AG08395 (cell line): ENCODE measurements around the gene MYLK4.
A peak's percentile ranks its signal among the peaks of the same experiment; 100 is the strongest.

ENCODE experiments used
- DNase-seq: peaks from one replicate; pipeline ENCODE4 v3.0.0; 2012; ENCODE audit warnings: mixed read lengths, low spot score

Gene MYLK4

DNA sequence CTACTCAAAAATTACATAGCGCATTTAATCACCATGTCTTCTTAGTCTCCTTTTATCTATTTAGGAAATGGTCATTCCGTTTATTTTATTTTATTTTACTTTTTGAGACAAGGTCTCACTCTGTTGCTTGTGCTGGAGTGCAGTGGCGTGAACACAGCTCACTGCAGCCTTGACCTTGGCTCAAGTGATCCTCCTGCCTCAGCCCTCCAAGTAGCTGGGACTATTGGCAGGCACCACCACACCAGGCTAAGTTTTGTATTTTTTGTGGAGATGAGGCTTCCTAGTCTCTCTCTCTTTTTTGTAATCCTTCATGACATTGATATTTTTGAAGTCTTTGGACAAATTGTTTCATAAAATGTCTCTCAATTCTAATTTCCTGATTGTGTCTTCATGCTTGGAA lies 4.7 kb upstream of the MYLK4 start:
- DNase-seq, result no peak

DNA sequence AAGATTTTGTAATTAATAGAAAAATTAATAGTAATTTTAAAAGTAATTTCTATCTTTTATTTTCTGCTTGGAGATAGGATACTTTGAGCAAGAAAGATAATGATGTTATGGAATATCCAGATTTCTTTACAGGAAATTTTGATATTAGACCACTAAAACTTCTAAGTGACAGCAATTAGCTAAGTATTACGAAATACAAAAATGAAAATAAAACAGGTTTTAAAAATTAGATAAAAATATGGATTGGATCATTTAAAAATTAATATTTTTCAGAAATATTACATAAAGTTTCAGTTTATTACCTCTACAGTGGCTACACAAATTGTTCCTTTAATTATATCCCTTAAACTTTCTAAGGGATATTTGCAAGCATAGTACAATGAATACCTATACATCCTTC lies 4.2 kb upstream of the MYLK4 start:
- DNase-seq, result no peak

DNA sequence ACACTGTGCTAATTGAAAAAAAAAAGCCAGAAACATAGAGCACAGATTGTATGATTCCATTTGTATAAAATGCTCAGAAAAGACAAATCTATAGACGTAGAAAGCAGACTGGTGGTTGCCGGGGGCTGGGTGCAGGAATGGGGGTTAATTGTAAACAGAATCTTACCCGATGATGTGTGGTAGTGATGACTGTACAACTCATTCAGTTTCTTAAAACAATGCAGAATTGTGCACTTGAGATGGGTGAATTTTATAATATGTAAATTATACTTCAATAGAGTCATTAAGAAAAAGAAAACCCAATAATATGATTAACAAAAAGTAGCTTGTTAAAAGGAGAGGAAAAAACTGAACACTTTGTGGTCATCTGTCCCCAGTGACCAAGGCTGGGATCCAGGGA lies 3.7 kb upstream of the MYLK4 start:
- DNase-seq, result no peak

DNA sequence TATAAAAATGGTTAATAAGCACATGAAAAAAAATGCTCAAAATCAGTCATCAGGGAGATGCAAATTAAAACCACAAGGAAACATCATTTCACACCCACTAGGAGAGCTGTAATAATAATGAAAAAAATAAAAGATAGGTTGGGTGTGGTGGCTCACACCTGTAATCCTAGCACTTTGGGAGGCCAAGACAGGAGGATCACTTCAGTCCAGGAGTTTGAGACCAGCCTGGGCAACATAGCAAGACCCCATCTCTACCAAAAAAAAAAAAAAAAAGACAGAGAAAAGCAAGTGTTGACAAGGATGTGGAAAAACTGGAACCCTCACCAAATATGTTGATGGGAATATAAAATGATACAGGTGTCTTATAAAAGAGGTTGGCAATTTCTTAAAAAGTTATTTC lies 3.0 kb upstream of the MYLK4 start:
- DNase-seq, result no peak

DNA sequence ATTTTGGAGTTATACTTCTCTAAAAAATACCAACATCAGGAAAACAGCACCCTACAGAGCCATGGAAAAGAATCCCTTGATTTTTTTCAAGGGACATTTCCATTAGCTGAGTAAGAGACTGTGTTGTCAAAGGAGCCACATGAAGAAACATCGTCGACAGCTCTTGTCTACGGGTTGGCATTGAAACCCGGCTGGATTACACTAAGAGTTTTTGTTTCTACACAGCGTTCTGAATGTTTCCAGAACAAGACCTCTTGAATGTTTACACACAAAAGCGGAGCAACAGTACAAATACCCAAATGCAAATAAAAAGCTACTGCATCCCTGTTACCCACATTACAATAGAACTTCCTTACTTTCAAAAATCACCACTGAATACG lies 2.4 kb upstream of the MYLK4 start:
- no peak for DNase-seq

DNA sequence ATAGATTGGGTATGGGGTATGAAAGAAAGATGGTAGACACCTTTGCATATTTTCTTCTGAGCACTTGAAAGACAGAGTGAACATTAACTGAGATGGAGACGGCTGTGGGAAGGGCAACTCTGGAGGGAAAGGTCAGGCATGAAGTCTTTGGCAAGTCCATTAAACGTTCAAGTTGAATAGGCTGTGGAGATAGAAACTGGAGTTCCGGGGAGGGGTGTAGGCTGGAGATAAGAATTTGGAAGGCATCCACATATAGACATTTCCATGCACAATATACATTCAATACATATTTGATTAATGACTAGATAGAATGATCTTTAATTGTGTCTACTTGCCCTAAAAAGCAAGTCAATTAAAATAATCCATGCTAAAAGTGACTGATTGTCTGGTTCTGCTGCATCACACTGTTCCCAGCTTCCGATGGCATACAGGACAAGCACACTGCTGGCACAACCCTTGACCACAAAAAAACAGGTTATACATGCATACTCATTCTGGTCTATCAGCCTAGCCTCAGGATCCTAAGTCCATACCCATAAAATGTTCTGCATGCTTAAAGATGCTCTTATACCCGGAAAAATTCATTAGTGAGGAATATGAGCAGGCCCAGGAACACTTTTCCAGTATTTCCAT lies 1.9 kb upstream of the MYLK4 start:
- DNase-seq, result no peak

DNA sequence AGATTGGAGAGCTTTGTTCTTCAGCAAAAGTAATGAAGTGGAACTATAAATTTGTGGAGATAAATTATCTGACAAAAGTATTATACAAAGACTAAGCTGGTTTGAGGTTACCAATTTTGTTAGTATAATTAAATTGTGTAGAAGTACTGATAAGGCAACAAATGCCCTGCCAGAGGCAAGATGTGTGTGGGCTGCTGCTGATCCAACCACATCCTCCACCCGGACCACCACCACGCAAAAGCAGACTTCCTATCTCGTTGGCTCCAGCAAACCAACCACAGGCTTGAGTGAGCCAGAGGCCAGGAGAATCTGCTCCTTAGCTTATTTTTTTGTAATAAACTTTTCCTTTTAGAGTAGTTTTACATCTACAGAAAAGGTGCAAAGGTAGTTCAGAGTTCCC lies 1.1 kb upstream of the MYLK4 start:
- DNase-seq, result no peak

DNA sequence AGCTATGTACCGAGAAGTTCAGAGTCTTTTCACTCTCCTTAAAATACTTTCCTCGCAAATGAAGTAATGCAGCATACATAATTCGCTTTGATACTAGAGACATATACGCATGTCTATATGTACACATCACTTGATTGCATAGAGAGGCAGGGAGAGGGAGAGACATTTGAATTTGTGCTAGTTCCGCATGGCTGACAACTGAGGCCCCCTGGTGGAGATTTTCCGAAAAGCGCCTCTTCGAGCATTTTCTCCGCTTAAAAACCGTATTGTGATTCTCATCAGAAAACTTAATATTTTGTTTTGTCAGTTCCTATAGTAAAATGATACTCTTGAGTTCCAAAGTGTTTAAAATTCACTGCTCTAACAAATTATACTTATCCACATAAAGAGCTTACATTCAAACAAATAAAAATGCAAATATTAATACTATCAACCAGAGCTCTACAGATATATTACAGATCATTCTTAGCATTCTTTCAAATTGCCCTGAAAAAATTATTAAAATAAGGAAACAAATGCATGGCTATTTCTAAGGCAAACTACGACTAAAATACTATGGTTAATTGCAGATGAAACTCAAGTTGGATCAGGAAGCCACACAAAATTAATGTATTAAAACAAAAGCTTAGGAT lies 637 bp downstream of the MYLK4 start:
- peak; percentile 65 for DNase-seq

DNA sequence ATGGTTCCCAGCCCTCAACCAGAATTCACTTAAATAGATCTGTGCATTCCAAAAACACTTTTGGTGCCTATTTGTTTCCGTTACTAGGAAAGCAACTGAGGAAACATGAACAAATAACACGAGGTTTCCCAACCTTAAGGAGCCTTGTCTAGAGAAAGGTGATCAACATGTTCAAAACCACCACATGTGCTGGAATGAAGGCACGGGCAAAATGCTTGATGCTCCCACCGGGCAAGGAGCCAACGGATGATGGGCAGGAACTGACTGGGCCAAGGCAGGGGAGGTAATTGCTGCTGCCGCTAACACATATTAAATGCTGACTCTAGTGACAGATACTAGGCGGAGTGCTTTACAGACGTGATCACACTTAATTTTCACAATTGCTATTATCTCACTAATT lies 2.5 kb downstream of the MYLK4 start:
- no peak for DNase-seq

DNA sequence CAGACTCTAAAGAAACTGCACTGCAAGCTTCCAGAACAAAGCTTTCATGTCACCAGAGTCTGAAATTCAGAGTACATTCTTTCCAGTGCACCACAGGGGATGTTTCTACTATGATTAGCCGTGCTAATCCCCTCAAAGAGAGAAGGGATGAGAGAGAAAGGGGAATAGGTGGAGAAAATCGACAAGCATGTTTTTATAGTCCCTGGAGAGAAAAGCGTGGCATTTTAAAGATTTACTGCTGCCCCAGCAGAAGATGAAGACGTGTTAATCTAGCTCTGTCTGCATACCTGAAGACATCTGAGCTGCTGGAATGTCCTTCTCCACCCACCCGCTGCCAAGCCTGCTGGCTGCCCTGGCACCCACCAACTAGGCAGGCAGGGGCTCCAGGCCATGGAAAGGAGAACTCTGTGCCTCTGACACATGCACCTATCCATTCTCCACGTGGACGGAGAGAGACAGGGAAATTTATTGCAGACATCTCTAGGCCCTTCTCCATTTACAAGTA lies 4.1 kb downstream of the MYLK4 start:
- no peak for DNase-seq

DNA sequence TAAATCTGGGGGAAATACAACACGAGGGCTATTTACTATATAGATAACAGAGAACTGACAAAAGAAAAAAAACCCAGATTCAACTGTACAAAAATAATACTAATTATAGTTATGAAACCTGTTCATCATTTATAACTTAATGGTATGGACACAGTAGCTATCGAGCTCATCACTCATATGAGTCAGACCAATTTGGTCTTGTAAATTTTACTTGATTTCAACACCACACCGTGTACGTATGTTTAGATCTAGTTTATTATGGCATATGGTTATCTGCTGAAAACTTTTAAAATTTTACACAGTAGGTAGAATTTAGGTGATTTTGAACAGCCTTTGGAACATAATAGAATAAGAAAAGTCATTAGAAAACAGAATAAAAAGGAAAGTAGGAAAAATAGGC lies 5.5 kb downstream of the MYLK4 start:
- no peak for DNase-seq

DNA sequence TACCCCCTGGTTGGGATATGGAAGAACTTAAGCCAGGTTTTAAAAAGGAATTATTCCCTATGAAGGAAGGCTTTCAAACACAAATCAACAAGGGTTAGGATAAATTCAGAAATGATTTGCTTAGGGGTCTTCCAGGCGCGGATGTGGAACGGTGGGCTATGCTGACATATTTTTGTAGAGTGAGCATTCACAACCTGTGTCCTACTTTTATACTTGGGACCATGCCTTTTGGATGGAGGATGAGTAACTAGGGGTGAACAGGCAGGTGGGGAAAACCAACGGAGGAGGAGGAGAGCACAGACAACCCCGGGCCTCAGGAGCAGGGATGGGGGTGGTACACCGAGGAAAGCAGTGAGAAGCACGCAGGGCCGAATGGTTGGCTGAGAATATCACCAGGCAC lies 5.9 kb downstream of the MYLK4 start:
- DNase-seq, result no peak

DNA sequence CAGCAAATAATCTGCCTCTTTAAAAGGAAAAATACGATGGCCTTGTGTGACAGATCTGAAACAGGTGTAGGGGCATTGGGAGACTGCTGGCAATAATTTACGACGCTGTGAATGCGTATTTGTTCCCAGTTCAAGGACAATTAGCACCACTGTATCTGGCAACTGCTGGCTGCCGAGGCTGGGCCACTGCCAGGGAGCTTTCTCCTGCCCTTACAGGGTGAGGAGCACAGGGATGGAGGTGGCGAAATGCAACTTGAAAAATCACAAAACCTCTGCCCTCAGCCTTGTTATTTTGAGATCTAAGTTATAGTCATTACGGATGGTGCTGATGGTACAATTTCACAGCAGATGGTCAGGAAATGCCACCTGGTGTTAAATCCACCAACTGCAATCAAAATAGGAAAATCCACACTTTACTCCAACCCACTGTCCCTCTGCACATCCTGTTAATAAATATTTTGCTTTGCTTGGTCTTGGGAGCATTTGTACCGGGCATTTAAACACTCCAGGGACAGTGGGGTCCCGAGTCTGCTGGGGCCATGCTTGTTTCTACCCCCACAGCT lies 6.4 kb downstream of the MYLK4 start:
- no peak for DNase-seq

DNA sequence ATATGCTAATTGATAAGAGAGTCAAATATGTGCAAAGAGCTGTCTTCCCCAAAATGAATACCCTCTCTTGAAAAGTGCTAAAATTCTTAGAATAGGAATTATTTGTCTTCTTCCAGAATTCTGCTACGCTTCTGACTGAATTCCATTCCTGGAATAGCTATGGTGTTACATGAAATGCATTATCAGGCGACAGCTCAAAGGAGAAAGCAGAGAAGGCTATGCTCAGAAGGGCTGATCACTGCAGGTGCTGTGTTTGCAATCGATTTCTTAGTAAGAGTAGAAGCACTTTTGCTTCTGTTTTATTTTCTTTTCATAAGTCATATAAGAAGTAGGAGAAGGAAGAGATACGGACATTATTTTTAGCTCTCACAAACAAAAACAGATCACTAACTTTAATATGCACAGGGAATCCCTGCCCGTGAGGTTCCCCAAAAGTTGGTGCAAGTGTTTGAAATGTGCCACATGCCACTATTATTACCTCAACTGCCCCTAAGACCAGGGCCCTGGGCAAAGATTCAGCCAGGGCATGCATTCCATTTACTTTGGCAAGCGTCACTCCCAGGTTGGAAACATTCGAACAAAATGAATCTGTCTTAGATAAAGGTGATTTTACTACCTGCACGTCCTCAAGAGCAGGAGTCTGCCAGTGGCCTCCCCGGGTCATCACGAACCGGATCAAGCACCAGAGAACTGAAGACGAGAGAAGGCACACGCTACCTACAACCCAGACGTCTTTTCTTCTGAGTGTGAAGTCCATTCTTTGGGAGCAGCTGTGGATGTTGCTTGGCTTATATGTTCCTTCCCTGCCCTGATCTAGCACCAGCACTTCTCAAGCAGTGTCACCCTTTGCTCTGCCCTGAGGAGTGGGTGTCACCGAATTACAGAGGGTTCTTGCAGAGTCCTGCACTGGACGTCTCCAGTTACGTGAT lies 7.2 kb downstream of the MYLK4 start:
- DNase-seq, result no peak

DNA sequence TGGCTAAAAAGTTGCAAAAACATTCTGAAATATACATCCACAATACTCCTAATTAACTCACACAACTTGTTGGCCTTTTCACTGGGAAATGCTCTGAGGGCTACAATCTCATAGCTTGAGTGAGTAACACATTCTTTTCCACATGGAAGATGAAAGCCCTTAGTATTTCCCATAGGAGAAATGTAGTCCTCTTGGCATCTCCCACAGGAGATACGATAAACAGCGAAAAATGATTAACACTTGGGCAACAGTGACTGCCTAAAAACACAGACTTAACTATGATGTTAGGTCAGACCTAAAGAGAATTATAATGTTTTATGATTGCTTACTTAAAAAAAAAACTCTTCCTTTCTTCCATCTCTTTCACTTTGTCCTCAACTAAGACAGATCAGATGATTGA lies 9.0 kb downstream of the MYLK4 start:
- no peak for DNase-seq

DNA sequence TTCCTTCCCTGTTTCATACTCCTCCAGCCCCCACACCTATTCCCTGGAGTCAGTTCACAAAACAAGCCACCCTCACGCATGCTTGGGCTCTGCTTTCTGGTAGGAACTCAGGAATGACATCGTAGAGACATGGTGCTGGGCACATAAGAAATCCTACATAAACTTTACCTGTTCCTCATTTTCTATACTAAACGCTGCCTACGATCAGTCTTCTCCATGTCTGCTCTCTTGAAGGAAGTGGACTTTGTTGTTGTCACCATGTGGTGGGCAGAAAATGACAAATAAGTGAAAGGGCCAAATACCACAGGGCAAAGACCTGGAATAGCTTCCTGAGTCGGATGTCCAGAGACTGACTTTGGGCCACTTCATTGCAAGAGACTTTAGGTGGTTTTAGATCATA lies 10.1 kb downstream of the MYLK4 start:
- DNase-seq, result no peak

DNA sequence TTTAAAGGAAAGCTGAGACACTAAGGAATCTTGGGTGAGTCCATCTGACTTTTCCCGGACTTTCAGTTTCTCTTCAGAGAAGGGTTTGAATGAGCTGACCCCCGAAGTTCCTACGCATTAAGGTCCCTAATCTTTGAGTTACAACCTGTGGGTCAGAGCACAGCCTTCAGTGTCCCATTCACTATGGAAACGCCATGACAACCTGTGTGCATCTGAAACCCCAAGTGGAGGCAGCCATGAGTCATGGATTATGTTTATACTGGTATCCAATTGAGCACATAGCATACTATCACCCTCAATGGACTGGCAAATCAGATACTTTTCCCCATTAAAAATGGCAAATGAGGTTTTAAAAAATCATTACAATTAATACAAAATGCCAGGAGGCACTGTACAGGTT lies 11.4 kb downstream of the MYLK4 start:
- peak; percentile 43 for DNase-seq

DNA sequence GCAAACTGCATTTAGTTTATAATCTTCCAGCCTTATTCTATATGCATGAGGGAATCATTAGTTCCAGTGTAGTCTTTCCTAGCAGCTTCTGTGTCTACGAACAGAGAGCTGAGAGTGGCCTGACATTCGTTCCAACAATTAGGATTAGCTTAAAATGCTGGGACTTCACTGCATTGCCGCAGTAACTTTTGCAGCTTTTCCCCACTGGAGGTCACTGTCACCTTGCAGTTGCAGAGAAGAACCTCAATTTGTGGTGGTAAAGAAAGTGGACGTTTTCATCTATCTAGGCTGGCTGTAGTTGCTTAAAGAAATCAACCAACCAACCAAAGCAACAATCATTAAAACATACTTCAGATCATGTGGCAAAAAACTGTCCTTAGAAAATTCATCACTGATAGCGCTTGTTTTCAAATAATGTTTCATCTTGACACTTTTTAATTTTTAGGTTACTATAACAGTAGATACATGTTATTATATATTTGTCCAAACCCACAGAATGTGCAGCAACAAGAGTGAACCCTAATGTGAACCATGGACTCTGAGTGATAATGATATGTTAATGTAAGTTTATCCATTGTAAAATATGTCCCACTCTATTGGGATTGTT lies 12.2 kb downstream of the MYLK4 start:
- DNase-seq, result peak; percentile 62

DNA sequence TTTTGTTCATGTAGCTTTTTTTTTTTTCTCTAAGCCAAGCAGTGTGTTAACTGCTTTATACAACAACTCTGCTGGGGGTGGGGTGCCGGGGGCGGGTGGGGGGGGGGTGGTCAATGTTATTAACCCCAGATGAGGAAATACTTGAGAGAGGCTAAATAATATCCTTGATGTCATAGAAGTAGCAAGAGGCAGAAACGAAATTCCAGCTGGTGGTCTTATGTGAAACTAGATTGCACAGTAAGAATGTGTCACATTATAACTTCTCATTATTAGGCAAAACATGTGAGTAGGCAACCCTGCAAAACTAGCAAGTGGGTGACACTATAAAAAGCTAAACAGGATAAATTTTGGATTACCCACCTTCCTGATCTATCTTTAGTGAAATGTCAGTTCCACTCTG lies 12.8 kb downstream of the MYLK4 start:
- DNase-seq, result no peak

DNA sequence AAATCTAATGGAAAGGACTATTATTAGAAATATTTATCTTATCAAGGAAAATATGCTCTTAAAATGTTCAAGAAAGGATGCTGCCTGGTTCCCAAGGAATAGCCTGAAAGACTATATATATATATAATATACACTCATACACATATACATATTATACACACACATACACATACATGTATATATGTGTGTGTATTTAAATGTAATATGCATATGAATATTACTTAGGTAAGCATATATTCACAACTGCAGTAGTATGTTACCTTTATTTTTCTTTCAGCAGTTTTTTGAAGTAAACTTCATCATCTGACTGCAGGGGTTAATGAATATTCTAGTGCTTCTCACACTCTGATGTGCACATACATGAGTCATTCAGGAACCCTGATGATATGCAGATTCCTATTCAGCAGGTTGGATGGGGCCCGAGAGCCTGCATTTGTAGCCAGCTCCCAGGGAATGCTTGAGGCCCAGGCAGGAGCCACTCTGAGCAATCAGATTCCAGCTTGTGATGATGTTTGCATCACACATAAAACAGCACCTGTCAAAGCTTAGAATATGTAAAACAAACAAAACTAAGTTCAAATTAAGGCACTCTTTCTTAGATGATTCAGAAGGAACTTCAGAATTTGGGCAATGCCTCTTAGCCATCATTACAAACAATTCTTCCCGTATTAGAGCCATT lies 16.1 kb downstream of the MYLK4 start:
- DNase-seq, result peak; percentile 14

DNA sequence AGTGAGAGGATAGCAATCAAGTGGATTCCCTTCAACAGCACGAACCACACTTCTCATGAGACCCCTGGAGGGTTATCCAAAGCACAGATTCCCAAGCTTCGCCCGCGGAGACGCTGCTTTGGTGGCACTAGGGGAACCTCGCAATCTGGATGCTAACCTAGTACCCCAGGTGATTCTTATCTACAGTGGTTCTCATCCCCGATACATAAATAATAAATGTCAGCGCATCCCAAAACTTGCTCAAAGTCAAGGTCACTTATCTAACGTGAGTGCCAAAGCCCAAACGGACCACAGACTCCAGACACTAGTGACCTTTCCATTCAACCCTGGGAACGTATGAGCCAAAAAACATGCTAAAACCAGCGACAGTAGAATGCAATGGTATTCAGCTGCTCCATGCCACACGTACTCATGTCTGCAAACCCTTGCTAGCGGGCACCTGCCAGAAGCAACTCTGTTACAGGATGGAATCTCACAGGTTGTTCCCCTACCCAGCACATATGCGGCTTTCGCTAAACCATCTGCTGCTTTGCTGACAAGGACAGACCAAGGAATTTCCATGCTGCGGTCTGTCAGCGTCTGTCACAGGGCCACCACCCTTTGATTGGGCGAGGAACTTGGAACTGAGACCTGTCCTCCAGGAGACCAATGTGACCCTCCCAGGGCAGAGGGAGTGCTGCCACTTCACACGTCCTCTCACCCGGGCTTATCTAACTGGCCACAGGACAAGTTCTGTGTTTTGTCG lies 16.8 kb downstream of the MYLK4 start:
- no peak for DNase-seq
